ENCODE measurements around the gene ARHGAP26.

ARHGAP26 gene

DNA sequence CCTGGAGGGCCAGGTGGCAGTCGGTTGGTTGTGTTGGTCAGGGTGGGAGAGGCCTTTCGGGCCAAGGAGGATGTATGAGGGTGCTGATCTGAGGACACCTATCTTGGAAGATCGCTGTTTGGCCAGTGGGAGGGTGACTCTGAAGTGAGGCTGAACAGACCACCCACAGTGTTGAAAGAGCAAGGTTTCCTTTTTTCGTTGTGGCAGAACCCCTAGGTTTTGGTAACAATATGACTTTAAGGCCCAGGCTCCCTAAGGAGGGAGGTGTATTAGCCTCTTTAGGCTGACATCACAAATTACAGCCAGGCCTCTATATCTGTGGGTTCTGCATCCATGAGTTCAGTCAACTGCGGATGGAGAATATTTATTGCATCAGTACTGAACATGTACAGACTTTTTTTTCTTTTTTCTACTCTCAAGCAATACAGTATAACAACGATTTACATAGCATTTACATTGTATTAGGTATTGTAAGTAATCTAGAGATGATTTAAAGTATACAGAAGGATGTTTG, 86.1 kb downstream of the ARHGAP26 start:
- no peak for DNase-seq

DNA sequence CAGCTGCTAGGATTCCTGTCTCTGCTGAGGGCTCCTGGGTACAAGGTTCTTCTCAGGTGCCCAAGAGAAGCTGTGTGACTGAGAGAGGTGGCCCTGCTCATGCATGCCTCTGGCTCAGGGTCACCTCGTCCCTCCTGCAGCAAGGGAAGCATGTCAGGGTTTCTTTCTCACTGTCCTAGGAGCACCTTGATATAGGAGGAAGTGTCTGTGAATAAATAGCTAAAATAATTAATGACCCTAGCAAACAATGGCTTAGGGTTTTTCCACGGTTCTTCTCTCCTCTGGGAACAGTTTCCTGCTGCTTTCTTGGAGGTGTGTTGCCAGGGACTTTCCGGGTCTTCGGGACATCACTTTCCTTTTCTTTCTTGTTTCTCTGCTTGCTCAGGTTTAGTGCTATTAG, 87.2 kb downstream of the ARHGAP26 start:
- DNase-seq = no peak

DNA sequence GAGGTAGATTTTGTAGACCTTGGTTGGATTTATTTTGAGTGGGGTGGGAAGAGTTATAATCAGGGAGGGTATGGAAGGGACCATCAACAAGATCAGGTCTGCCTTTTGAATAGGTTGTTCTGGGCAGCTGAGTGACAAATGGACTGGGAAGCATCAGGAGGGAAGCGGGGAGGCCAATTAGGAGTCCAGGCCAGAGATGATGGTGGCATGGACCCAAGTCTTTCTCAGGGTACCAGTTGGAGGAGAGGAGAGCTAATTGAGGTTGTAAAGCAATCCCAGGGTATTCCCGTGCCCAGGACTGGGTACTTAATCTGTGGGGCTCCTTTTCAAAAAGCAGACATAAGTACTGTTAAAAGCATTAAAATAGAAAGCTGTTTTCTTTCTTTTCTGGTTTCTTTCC, 88.9 kb downstream of the ARHGAP26 start:
- no peak for DNase-seq

DNA sequence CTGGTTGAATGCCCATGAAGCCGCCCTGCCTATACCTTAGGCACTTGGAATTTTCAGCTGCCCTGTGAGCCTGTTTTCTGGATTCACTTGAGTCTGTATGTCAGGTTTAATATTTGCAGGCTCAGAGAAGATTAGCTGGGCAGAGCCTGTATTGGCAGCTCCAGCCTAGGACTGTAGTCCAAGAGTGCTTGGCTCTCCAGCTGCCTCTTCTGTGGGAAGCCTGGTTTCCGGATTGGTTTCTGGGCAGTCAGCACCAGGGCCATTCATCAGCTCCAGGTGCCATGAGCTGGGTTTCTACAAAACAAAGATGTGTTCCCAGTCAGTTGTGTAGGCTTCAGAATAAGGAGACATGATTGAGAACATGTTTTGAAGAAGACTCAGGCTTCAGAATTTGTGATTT, 90.1 kb downstream of the ARHGAP26 start:
- no peak for DNase-seq

DNA sequence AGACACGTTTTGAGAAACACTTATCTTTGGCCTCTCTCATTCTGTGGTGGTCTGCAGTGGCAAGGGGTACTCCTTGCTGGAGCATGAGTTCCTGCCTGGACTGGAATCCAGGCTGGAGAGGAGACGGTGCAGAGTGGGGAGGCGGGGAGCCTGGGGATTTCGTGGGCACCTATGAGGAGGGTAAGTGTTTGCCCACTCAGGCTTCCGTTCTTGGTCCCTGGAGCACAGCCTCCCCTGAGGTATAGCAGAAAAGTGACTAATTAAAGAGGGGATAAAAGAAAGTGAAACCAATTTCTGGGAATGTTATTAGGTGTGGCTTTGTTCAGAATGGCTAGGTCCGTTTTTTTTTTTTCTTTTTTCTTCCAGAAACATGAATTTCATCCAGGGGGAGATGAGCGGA, 90.8 kb downstream of the ARHGAP26 start:
- no peak for DNase-seq

DNA sequence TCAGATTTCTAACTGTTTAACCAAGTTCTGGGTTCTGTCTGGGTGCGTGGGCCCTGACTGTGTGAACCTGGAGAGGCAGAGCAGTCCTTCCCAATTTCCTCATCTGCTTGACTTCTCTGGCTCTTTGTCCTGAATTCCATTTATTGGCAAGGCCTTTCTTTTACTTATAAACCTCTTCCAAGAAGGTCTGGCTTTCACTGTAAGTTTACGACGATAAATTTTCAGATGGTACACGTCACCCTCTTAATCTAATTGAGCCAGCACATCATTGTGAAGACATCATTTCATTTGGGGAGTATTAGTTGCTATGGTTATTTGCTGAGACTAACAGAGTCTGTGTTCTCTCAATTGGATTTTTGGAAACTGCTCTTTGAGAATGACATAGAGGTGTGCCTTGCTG, 92.4 kb downstream of the ARHGAP26 start:
- DNase-seq = no peak

DNA sequence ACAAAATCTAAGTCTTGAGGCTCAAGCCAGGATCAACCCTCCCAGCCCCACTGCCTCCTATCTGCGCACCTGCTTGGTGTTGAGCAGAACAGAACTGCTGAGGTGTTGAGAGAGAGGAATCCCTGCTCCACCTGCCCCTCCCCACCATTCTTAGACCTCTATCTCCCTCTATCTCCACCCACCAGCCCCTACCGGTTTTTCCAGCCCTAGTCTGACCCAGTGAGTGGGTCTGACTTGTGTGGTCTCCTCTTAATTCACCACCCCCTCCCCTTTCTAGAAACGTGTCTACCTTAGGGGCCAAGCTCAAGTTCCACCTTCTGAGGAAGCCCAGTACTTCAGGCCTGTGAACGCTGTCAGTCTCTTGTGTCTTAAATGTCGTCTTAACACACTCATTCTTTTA, 93.7 kb downstream of the ARHGAP26 start:
- DNase-seq = no peak

DNA sequence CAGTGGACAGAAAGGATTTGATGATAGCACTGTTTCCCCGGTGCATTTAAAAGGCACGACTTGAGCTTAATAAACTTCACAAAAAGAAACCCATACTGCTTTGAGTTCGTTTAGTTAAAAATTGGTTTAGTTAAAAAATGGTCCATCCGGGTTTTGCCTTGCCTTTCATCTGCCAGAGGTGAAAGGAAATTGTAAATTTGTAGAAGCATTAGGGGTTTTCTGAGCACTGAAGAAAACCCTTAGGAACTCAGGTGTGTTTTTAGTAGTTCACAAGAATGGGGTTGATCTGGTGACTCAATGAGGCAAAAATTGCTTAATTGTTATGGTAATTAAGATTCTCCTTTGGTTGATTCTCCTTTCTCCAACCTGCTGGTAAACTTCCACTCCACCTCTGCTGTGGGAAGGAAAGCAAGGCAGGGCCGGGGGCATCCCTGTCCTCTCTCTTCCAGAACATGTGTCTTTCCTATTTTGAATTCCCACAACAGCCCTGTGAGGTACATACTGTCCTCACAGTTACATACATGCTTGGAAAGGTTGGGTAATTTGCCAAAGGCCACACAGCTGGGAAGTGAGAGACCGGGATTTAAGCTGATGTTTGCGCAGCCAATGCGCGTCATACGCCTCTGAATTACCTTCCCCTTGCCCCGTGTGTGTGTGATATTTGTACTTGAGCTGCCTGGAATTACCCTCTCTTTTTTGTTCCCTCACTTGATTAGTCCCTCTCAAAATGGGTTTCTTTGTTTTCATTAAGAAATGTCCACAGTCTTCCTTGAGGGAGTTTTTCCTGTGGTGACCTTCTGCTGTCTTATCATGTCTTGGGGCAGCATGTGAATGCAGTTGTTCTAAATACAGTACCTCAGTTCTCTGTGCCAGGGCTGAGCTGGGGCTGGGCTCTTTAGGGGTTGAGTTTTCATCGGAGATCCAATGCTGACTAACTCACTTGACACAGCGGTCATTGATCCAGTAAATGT, 94.4 kb downstream of the ARHGAP26 start:
- no peak for DNase-seq

DNA sequence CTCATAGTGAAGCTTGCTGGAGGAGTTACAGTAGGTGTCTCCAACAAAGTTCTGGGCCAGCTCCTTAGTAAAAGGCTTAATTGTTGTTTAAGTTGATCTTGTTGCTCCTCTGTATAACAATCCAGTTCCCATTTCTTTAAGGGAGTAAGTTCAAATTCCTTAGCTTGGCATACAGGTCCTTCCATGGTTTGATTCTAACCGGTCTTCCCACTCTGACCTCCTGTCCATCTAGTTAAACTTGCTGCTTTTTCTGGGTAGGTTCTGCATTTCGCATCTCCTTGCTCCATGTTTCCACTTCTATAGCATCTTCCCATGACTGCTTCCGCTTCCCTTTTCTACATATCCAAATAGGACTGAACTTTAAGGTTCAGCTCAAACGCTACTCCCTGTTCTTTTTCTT, 95.5 kb downstream of the ARHGAP26 start:
- no peak for DNase-seq

DNA sequence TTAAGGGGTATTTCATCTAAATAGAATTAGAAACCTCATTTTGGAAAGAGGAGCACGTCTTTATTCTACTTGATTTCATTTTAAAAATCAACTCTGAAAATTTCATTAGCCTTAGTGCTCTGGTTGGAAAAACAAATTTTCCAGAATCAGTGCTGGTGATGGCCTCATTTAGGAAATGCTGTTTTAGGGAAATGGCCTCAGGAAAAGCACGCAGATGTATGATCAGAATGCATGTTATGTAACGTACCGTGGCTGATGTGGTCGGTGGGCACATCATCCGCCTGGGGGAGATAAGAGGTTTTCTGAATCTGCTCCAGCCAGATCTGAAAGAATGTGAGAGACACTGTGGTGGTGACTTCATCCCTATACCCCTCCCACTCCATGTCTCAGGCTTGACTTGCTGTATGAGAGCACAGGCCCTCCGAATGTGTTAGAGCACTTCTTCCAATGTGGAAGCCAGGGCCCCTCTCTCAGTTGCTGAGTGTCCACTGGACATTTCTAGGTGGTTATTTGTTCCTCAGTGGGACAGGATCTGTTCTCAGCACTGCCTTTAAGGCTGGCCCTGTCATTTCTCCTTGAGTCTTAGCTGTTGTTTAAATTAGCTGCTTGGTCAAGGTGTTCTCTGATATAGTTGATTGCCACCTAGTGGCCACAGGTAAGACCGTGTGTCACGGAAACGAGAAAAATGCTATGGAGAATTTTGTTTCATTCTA, 96.5 kb downstream of the ARHGAP26 start:
- peak; percentile 52 for DNase-seq

DNA sequence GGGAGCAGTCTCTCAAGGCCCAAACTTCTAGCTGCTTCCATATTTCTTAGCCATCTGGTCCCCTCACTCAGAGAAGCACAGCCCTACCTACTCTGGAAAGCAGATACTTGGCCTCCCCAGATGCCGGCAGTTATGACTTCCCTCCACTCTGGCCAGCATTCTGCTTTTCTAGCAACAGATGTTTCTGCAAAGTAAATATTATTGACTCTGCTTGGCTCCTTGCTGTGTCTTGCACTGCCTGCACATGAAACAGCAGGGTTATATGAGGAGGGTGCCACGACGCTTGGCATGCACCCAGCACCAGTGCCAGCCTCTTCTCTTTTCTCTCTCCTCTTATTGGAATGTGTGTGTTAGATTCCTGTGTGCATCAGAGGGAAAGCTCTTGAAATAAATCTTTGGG, 99.7 kb downstream of the ARHGAP26 start:
- peak; percentile 26 for DNase-seq

DNA sequence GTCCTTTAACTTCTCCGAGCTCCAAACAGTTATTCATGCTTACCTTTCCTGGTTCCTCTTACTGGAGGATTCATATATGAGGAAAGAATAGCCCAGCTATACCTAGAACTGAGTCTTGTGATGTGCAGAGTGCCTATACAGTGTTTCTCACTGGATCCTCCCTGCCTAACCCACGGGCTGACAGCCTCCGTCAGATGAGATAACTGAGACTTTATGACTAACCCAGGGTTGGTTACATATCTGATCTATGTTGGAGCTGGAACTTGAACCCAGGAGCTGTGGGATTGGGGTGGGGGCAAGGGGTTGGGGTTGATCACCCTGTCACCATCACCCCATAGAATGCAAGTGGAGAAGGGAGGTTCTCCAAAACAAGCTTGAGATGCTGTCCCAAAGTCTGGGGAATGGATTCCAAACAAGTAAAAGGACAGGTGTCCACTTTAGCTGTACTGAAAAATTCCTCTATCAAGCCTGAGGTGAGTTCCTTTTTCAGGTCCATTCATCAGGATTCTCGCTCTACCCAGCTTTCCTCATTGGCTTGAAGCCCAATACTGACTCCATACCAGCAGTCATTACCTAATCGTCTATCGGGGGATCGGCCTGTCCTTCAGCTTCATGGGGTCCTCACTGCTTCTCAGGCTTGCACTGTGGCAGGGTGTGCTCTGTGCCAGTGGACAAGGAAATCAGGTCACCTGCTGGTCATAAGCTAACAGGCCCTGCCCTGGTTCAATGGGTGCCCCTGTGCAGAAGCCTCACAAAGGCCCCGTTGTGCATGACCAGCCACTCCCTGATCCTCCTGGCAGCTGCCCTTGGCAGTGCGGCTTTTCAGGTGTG, 100.6 kb downstream of the ARHGAP26 start:
- DNase-seq = no peak

DNA sequence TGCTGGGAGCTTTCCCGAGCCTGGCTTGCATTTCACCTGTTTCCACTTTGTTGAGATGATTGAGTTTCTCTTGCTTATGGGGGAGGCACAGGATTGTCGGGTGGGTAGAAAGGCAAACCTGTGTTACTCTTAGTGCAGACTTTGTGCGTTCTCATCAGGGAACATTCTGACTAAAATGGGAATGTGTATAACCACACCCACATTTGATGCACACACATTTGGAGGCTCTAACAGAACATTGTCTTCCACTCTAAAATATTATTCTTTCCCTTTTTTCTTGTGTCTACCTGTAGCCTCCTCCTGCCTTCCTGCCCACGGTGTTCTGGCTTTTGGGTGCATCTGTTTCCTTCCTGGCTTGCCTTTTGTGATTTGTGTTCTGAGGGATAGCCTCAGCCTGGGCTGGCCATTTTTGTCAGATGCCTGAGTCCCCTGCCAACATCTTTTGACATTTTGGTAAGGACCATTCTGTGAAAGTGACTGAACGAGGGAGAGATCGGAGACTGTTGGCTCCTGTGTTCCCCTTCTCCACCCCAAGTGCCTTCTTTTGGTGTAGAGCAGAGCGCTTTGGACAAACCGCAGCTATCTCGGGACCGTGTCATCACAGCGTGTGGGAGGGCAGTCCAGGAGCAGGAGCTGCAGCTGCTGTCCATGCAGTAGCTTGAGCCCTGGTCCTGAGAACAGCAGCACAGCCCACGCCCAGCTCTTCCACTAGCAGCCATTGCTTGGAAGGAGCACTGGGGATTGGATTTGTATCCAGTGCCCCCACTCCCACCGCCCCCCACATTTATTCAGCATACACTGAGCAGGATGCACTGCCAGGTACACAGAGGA, 101.4 kb downstream of the ARHGAP26 start:
- no peak for DNase-seq

DNA sequence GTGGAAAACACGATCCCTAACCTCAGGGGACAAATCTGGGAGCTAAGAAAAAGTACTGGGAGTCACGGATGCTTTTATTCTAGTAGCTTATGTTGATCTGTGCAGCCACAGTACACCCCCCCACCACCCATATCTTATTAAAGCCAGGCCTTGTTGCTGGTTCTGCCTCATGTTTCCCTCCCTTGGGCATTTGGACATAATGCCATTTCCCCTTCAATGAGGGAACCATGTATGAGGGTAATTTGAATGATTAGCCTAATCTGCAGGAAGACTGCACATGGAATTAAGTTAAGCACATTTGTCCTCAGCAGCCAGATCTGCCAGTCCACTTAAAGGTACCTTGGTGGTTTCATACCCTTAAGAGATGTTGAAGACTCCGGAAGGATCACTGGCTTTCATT, 102.0 kb downstream of the ARHGAP26 start:
- DNase-seq = no peak

DNA sequence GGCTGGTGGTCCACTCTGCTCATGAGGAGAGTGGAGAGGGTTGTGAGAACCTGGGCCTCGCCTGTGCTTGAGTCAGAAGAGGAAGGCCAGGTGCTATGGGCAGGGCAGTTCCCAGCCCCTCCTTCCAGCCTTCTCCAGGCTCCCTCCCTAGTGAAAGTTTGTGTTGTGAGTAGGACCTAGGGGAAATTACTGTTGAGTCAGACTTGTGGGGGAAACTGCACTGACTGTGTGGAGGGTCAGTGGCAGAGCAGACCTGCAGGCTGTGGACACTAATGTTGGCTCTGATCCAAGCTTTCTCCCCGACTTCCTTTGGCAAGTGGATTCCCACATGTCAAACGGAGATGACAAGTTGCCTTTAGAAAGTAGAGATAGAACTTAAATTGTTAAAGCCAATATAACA, 102.6 kb downstream of the ARHGAP26 start:
- DNase-seq = no peak

DNA sequence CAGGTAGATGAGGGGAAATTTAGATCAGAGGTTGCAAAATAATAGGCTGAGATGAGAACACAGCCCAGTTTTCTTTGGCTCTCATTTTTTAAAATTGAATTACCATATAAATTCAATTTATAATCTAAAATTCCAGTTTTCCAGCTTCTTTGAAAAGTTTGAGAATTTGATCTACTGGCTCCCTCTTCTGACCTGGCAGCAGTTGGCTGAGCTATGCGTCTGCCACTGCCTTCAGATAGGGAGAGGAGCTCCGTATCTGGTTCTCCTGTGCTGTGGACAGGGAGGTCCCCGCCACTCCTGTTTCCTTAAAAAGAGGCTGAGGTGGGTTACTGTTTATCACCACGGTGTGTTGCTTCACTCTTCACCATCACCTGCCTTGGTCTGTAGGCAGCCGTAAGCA, 103.7 kb downstream of the ARHGAP26 start:
- no peak for DNase-seq

DNA sequence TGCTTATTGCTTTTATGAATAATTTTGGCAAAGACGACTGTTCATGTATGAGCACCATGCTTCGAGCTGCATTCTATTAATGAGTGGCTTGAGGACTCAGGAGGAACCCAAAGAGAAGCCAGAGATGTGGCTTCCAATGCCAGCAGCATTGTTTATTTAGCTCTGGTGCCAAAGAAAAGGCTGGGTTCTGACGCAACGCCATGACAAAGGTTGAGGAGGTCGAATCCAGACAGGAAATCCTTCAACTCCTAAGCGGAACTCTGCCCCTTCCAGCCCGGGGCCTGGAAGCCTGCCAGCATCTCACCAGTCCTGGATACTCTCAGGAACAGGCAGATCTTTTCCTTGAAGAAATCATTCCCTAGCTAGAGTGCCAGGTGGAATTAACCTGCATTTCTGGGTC, 104.4 kb downstream of the ARHGAP26 start:
- peak; percentile 3 for DNase-seq

DNA sequence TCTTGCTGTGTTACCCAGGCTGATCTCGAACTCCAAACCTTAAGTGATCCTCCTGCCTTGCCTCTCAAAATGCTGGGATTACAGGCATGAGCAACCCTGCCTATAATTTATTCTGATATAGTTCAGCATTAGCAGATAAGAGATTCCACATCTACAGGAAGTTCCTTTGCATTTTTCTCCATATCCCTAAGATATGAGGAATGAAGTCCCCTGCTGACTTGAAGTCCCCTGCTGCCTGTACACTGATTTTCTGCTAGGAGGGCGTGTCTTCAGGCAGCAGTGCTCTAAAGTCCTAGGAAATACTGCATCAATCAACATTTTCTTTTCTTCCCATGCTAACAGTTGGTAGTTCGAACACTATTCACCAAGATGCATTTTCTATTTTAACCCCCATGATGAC, 105.8 kb downstream of the ARHGAP26 start:
- DNase-seq = no peak

DNA sequence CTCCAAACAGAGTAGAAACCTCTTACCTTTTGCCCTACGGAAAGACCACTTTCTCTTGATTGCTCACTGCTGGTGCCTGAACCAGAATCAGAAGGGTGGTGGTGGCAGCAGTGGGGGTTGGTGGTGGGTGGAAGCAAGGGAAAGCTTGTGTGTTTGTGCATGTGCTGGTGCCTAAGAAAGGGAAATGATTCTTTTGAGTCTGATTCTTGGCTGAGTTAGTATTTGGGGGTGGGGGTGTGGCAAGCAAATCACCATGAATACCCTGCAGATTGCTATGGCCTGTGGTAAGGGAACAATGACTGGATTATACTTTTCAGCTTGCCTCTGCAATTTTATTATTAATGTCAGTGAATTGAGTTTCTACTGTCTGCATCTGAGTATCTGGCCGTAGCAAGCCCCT, 106.6 kb downstream of the ARHGAP26 start:
- no peak for DNase-seq

DNA sequence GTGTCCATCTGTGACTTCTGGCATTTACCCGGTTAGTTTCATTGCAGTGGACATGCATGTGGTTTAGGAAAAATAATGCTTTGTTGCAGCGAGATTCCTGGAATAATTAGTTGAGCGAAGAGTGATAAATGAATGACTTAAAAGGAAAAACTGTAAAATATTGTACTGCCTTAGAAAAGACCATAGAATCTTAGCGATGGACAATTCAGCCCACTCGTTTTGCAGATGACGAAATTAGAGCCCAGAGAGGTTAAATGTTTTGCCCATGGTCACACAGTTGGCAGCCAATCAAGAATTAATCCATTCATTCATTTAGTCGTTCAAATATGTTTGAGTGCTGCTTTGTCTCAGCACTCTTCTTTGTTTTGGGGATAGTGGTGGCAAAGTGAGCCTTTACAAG, 107.9 kb downstream of the ARHGAP26 start:
- DNase-seq = no peak

DNA sequence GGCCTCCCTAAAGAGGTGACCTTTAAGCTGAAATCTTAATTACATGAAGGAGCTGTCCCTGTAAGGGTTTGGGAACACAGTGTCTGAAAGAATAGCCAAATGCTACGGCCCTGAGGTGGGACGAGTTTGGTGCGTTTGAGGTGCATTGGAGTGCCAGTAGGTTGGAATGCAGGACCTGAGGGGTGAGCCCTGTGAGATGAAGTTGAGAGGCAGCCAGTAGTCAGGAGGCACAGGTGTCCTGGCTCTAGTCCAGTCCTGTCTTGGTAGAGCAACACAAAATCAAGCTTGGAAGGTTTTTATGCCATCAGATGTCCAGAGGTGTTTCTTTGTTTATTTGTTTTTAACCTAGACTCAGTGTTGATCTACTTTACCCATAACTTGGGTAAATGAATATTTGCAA, 108.5 kb downstream of the ARHGAP26 start:
- DNase-seq = no peak

DNA sequence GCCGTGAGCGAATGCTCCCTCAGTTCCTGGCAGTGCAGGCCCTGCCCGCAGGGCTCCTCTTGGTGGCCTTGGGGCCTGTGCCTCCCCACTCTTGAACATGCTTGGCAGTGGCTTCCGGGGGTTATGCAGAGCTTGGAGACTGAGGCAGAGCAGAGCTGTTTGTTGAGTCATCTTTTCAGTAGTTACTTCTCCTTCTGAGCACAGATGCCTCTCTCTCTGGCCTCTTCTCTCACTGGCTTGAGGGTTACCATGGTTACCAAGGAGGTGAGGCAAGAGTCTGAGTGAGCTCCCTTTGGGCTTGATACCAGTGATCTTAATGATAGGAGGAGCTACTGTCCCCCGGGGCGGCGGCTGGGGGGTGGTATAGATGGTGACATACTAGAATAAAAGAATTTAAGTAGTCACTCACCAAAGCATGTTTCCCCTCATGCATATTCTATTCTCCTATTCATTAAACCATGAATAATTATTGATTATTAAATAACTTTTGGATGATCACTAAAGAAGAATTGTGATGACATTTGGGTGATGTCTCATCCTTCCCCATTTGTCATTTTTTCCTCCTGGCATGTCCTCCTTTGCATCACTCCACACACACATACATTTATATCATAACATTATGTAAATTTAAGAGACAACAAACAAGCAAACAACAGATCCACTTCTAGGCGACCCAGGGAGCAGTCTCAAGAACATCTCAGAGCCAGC, 111.1 kb downstream of the ARHGAP26 start:
- DNase-seq = no peak

Data from NCI-H1105 treated with DMSO at 0.1 percent for 48 hours (cell line).